GM21825 (cell line): ENCODE data around the gene DDX51.

Experiments
- ATAC-seq: cut with Tn5 transposase; IDR thresholded peaks from one replicate; pipeline ENCODE4 v1.9.1; 2021; ENCODE audit warnings: mild to moderate bottlenecking, moderate library complexity; ENCODE audit not compliant: unreplicated experiment

DDX51 gene

DNA sequence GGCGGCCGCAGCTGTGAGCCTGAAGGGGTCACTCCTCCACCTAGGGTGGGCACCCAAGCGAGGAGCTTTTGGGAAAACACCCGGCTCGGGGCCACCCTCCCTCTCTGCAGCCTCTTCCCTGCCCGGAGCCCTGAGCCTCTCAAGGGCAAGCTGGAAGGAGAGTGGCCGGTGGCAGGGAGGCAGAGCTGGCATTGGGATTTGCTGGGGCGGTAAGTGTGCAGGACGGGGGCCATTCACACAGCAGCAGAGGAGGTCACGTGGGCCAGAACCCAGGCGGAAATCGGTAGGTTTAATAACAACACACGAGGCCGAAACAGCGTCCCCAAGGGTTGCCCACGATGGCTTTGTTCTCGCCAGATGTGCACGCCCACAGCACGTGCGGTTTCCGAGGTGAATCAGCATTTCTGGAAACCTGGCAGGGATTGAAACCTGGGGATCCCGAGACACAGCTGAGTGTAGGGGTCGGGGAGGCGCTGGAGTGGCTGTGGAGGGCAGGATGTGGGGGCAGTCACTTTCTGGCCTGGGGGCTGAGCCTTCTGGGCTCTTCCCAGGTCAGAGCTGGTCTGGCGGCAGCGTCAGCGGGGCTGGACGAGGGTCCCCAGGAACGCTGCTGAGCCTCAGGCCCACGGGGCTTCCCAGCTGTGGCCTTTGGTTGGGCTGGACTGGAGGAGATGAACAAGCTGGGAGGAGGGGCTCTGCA lies 23.6 kb upstream of the DDX51 start:
- no peak for ATAC-seq

DNA sequence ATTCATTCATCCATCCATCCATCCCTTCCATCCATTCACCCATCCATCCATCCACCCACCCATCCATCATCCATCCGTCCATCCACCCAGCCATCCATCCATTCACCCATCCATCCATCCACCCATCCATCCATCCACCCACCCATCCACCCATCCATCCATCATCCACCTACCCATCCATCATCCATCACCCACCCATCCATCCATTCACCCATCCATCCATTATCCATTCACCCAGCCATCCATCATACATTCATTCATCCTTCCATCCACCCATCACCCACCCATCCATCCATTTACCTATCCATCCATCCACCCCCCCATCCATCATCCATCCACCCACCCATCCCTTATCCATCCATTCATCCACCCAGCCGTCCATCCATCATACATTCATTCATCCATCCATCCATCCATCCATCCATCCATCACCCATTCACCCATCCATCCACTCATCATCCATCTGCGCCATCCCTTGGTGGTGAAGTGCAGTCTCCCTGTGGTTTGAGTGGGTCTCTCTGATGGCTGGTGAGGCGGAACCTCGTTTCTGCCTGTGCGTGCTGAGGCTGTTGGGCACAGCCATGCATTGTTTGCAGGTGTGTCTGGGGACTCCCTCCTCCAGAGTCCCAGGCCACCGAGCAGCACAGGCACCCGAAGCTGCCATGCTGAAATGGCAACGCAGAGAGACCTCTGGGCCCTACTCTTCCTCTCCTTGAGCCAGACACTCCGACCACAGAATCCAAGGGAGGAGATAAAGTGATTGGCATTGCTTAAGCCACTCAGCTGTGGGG lies 22.9 kb upstream of the DDX51 start:
- no peak for ATAC-seq

DNA sequence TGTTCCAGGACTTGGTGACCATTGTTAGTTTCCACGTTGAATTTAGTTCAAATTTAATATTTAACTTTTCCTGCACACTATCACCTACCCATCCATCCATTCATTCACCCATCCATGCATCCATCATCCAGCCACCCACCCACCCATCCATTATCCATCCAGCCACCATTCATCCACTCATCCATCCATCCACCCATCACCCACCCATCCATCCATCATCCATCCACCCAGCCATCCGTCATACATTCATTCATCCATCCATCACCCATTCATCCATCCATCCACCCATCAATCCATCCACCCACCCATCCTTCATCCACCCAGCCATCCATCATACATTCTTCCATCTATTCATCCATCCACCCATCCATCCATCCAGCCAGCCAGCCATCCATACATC lies 22.0 kb upstream of the DDX51 start:
- ATAC-seq: no peak

DNA sequence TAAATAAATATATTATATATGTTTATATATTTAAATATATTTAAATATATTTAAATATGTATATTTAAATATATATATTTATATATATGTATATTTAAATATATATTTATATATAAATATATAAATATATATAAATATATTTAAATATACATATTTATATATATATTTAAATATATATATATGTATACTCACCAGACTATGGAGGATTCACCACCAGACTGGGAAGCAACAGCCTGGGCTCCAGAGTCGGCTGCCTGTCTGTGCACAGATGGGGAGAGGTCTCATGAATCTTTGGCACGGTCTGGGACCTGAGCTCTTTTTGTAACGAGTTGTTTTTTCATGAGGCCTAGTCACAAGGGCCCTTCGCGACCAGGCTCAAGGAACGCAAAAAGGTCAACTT lies 21.5 kb upstream of the DDX51 start:
- no peak for ATAC-seq

DNA sequence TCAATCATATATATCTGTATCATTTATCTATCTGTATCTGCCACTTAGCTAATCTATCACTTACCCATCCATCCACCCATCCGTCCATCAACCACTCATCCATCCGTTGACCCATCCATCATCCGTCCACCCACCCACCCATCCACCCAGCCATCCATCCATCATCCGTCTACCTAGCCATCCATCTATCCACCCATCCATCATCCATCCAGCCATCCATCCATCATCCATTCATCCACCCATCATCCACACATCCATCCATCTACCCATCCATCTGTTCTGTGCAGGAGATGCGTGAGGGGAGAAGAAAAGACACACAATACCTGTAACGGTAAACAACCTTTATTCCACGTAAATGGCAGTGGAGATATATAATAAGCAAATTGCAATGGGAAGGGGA lies 20.3 kb upstream of the DDX51 start:
- ATAC-seq: no peak

DNA sequence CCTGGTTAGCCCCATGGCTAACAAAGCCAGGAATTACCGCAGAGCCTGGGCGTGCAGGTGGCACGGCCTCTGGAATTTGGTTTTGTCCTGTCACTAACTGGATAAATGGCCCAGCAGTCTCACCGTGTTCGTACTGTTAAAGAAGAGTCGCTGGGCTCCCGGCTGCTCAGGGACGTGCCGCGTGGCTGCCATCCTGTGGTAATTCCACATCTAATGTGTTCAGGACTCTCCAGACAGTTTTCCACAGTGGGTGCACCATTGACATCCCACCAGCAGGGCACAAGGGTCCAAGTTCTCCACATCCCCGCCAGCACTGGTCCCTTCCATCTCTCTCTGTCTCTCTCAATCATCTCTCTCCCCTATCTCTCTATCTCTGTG lies 19.8 kb upstream of the DDX51 start:
- ATAC-seq: no peak

DNA sequence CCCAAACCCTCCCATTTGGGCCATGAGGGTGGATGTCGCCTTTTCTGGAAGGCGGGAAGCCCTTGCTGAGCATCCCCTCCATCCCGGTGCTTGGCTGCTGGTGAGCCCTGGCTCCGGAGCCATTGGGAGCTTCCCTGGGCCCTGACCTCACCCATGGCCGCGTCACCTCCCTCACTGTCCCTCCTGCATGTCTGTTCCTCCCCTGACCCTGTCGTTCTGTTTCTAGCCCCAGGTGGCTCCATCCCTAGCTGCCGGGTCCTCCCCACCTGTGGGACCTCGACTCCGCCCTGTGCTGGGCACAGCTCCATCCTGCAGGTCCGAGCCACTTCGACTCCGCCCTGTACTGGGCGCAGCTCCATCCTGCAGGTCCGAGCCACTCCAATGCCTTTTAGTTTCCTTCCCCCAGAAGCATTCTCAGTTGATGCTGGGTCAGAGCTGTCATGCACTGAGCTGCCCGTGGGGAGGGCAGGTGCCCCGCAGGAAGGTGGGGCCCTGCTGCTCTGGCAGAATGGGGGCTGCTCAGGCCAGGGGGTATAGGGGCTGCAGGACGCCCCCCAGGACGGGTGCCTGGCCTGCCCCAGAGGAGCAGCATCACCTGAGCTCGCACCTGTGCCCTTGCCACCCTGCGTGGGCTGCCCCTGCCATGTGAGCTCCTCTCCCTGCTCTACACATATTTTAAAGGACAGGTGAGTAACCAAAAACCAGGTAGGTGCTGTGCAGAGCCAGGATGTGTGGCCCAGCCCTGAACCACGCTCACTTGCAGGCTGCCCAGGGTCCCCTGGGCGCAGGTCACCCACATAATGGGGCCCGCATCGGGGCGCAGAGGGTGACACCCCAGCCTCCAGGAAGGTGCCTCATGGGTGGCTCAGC lies 19.2 kb upstream of the DDX51 start:
- ATAC-seq: no peak

DNA sequence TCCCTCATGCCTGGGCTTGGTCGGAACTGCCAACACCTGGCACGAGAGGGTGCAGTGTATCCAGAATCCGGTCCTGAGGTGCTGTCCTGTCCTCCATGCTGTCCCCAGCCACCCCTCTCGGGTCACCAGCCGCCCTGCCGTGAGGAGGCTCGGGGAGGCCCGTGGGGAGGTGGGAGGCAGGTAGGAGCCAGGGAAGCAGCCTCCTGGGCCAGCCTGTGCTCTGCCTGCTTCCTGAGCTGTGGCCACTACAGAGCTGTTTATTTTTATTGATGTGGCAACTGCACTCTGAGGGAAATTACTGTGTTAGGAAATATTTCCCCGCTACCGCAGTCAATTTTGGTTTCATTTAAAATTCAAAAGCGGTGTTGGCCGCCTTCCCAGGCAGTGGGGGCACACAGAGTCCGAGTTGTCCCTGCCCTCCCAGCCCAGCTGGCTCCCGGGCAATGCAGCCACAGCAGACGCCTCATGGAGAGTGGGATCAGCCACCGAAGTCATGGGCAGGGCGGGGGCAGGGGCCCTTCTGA lies 18.5 kb upstream of the DDX51 start:
- ATAC-seq: no peak

DNA sequence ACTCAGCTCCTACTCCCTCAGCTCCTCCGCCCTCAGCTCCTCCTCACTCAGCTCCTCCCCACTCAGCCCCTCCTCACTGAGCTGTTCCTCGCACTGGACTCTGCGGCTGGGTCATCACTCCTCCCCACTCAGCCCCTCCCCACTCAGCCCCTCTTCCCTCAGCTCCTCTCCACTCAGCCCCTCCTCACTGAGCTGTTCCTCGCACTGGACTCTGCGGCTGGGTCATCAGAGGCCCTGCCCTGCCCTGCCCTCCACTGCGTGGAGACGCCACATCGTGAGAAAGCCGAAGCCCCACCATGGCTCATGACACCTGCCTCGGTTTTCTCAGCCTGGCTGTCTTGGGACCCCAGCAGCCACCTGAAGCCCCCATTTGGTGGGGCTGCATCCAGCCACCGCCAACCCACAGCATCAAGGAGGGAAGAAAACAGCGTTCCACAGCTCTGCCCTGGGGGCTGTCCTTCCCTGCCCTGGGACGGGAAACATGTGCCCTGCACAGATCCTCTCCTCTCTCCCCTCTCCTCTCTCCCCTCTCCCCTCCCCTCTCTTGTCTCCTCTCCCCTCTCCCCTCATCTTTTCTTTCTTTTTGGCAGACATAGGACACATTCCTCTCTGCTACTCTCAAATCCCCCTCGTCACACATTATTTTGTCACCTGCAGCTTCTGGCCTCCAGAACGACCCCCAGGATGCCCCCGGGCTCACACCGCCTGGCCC lies 17.8 kb upstream of the DDX51 start:
- ATAC-seq: no peak

DNA sequence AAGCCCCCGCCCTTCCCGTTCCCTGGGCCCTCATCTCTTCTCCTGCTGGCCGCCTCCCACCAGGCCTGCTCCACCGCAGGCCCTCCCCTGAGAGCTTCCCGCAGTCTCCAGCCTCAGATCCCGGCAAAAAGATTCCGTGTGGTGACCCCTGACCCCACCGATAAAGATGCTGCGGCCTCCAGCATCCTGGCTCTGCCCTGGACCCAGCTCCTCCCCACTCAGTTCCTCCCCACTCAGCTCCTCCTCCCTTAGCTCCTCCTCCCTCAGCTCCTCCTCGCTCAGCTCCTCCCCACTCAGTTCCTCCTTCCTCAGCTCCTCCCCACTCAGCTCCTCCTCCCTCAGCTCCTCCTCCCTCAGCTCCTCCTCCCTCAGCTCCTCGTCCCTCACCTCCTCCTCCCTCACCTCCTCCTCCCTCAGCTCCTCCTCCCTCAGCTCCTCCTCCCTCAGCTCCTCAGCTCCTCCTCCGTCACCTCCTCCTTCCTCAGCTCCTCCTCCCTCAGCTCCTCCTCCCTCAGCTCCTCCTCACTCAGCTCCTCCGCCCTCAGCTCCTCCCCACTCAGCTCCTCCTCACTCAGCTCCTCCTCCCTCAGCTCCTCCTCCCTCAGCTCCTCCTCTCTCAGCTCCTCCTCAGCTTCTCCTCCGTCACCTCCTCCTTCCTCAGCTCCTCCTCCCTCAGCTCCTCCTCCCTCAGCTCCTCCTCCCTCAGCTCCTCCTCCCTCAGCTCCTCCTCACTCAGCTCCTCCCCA lies 17.1 kb upstream of the DDX51 start:
- no peak for ATAC-seq

DNA sequence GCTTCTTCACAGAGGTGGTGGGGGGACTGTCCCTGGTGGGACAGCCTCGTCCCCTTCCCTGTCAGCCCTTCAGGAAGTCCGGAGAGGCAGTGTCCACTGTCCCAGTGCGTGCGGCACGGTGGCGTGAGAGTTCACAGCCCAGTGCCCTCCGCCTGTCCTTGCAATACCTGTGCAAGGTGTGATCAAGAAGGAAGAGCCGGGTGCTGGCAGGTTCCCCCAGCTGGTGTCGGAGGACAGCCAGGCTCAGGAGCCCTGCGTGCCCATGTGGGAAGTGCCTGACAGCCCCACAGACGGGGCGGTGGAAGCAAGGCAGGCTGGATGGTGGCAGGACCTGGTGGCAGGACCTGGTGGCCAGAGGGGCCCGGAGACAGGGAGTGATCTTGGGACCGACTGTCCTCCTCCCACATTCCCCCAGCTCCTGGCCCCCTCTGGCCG lies 16.5 kb upstream of the DDX51 start:
- no peak for ATAC-seq

DNA sequence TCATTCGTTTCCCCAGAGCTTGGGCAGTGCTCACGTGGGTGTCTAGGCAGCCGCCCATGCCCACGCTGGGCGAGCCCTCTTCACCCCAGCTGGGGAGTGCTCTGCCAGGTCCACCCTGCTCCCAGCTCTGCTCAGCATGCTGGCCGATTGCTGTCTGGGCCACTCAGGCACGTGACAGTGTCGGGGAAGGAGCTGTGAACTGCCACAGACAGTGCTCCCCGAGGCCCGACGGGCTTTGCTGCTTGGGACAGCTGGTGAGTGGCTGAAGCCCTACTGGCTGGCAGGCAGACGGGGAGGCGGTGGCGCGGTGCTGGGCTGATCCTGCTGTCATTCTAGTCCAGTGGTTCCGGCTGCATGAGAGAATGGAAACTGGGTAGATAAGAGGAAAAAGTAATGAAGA lies 15.9 kb upstream of the DDX51 start:
- no peak for ATAC-seq

DNA sequence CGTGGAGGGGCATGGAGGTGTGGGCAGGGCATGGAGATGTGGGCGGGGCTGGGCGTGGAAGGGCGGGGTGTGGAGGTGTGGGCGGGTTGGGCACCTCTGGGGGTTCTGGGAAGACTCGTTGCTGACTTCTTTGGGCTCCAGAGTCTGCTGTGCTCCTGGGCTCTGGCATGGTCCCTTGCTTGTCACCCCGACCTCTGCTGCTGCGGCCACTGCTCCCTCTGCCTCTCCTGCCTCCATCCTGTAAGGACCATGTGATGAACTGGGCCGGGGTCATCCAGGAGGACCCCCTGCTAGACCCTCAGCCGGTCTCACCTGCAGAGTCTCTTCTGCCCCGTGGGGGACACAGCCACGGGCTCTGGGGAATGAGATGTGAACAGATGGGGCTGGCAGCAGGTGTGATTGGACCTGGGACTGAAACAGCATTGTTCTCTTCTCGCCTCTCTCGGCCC lies 15.5 kb upstream of the DDX51 start:
- no peak for ATAC-seq

DNA sequence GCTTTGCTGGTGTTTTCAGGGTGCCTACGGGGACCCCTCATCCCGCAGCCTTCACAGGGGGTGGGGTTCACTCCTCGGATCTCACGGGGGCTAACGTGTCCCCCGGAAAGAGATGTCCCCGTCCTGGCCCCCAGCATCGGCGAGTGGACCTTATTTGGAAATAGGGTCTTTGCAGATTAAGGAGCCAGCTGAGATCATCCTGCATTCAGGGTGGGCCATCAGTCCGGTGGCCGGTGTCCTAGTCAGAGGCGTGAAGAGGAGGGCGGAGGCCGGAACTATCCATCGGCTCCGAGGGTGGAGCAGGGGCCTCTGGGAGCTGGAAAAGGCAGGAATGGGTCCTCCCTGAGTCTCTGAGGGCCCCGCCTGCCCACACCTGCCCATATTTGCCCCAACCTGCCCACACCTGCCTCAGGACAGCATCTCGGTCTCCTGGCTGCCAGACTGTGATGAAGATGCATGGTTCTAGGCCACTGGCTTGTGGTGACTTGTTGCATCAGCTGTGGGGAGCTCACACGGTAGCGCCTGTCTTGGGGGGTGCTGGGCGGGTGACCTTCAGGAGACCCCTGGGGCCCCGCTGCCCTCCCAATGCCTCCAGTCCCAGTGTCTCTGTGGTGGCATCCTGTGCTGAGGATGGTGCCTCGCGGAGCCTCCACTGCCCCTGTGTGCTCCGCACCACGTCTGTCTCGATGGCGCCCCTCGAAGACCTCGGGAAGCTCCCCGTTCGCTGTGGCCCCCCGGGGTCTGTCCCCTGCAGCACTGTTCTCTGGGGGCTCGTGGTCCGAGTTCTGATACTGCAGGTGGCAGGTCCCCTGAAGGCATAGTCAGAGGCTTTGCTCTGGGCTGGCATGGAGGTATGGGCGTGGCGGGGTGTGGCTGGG lies 14.8 kb upstream of the DDX51 start:
- no peak for ATAC-seq

DNA sequence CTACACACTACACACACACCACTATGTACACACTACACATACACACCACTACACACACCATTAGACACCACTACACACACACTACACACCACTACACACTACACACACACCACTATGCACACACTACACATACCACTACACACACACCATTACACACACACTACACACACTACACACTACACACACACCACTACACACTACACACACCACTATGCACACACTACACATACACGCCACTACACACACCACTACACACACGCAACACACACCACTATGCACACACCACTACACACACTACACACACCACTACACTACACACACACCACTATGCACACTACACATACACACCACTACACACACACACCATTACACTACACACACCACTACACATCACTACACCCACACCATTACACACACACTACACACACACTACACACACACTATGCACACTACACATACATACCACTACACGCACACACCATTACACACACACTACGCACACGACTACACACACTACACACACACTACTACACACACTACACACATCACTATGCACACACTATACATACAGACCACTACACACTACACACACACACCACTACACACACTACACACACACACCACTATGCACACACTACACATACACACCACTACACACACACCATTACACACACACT lies 13.8 kb upstream of the DDX51 start:
- ATAC-seq: no peak

DNA sequence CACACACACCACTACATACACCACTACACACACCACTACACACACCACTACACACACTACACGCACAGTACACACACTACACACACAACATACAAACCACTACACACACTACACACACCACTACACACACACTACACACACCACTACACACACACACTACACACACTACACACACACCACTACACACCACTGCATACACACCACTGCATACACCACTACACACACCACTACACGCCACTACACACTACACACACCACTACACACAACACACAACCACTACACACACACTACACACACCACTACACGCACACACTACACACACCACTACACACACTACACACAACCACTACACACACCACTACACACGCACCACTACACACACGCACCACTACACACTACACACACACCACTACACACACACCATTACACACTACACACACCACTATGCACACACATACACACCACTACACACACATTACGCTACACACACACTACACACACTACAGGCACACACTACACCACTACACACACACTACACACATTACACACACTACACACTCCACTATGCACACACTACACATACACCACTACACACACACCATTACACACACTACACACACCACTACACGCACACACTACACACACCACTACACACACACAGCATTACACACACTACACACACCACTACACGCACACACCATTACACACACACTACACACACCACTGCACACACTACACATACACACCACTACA lies 12.6 kb upstream of the DDX51 start:
- no peak for ATAC-seq

DNA sequence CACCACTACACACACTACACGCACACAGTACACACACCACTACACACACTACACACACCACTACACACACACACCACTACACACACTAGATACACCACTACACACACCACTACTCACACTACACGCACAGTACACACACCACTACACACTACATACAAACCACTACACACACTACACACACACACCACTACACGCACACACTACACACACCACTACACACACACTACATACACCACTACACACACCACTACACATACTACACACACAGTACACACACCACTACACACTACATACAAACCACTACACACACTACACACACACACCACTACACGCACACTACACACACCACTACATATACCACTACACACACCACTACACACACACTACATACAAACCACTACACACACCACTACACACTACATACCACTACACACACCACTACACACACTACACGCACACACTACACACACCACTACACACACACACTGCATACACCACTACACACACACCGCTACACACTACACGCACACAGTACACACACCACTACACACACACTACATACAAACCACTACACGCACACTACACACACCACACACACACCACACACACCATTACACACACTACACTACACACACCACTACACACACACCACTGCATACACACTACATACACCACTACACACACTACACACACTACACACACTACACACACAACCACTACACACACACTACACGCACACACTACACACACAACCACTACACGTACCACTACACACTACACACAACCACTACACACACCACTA lies 11.9 kb upstream of the DDX51 start:
- no peak for ATAC-seq
